Osteoblast (primary cell): Measurements from ENCODE around the gene CPED1. TPM values are rescaled to one million over a fixed set of nuclear protein-coding genes. Genes with fewer than 3 reads are reported as not detected.

Experiments used
- DNase-seq: peaks from one replicate; pipeline ENCODE4 v3.0.0; 2011; ENCODE audit warnings: low spot score, mixed read lengths; ENCODE audit not compliant: insufficient read length; ENCODE audit errors: missing footprints
- H2AFZ ChIP-seq: 2 replicates; pipeline ENCODE4 v1.6.0; 2011; ENCODE audit warnings: mild to moderate bottlenecking, low read length
- H3K27ac ChIP-seq: 2 replicates; pipeline ENCODE4 v1.5.1; 2011; ENCODE audit warnings: mild to moderate bottlenecking, low read depth, low read length, moderate library complexity
- H3K27me3 ChIP-seq: 2 replicates; pipeline ENCODE4 v1.6.0; 2012; ENCODE audit warnings: mild to moderate bottlenecking, control low read depth, inconsistent platforms, low read length, moderate library complexity; ENCODE audit not compliant: insufficient read depth
- H3K36me3 ChIP-seq: 2 replicates; pipeline ENCODE4 v1.5.1; 2011; ENCODE audit warnings: mild to moderate bottlenecking, low read length, control low read depth, moderate library complexity; ENCODE audit not compliant: insufficient read depth
- H3K4me1 ChIP-seq: 2 replicates; pipeline ENCODE4 v1.5.1; 2011; ENCODE audit warnings: mild to moderate bottlenecking, low read length, control low read depth, moderate library complexity; ENCODE audit not compliant: insufficient read depth
- H3K4me2 ChIP-seq: 2 replicates; pipeline ENCODE4 v1.6.0; 2011; ENCODE audit warnings: mild to moderate bottlenecking, low read length; ENCODE audit not compliant: insufficient read depth
- H3K4me3 ChIP-seq: fragments of 200-600 bp; sonication (generic); 3 replicates; pipeline ENCODE4 v1.5.1; 2012; ENCODE audit warnings: mild to moderate bottlenecking, low read length, inconsistent platforms; ENCODE audit not compliant: insufficient read depth
- H3K79me2 ChIP-seq: 2 replicates; pipeline ENCODE4 v1.6.0; 2012; ENCODE audit warnings: mild to moderate bottlenecking, low read length, control low read depth, inconsistent platforms; ENCODE audit not compliant: insufficient read depth
- H3K9me3 ChIP-seq: 2 replicates; pipeline ENCODE4 v1.5.1; 2011; ENCODE audit warnings: low read depth, low read length, control low read depth
- H4K20me1 ChIP-seq: 2 replicates; pipeline ENCODE4 v1.6.0; 2012; ENCODE audit warnings: mild to moderate bottlenecking, low read length, control low read depth; ENCODE audit not compliant: insufficient read depth
- CTCF ChIP-seq: IDR thresholded peaks from 2 replicates; pipeline ENCODE4 v1.5.1; 2011; ENCODE audit warnings: mild to moderate bottlenecking, low read depth, low read length, moderate library complexity; ENCODE audit errors: extremely low read depth
- total RNA-seq: library from RNA; depleted of rRNA; stranded (reverse); fragments of >200 nt; gene quantifications from 2 replicates; pipeline ENCODE4 v1.2.3, GENCODE V29; 2012

Gene CPED1
- total RNA-seq, 1 donor = 30.8 TPM

- Histone ChIP-seq H3K79me2 (no peaks in the 10 kb centered on the region), H2AFZ (no peak overlapping the region), H3K4me2 (no peak overlapping the region), H3K9me3 (no peaks in the 10 kb centered on the region), H3K27ac (no peak overlapping the region), H4K20me1 (no peaks in the 10 kb centered on the region), H3K4me3 (no peak overlapping the region), H3K27me3 (no peaks in the 10 kb centered on the region), H3K4me1 (no peaks in the 10 kb centered on the region), H3K36me3 (no peaks in the 10 kb centered on the region)
- no peak for DNase-seq
- TF ChIP-seq CTCF = no peak
Measured at GRCh38 chr7:121266307-121266894, 277.9 kb downstream of the CPED1 start.

GRCh38 chr7:121267612-121268011, 279.1 kb downstream of the CPED1 start:
- Histone ChIP-seq H3K79me2 (no peaks in the 10 kb centered on the region), H3K36me3 (no peaks in the 10 kb centered on the region), H3K27ac (no peak overlapping the region), H3K4me1 (no peaks in the 10 kb centered on the region), H2AFZ (no peak overlapping the region), H4K20me1 (no peaks in the 10 kb centered on the region), H3K9me3 (no peaks in the 10 kb centered on the region), H3K4me2 (no peak overlapping the region), H3K27me3 (no peaks in the 10 kb centered on the region), H3K4me3 (no peak overlapping the region)
- no peak for DNase-seq
- TF ChIP-seq CTCF = no peak

- Histone ChIP-seq H3K36me3 (no peaks in the 10 kb centered on the region), H4K20me1 (no peaks in the 10 kb centered on the region), H3K27me3 (no peaks in the 10 kb centered on the region), H3K4me3 (no peak overlapping the region), H3K79me2 (no peaks in the 10 kb centered on the region), H3K4me2 (no peak overlapping the region), H3K9me3 (no peaks in the 10 kb centered on the region), H2AFZ (no peak overlapping the region), H3K27ac (no peak overlapping the region), H3K4me1 (no peaks in the 10 kb centered on the region)
- DNase-seq = no peak
- TF ChIP-seq CTCF = no peak
Measured at GRCh38 chr7:121269798-121270197, 281.3 kb downstream of the CPED1 start.

- Histone ChIP-seq H2AFZ (no peak overlapping the region), H3K27me3 (no peaks in the 10 kb centered on the region), H3K9me3 (no peaks in the 10 kb centered on the region), H4K20me1 (no peaks in the 10 kb centered on the region), H3K4me2 (no peak overlapping the region), H3K79me2 (no peaks in the 10 kb centered on the region), H3K36me3 (no peaks in the 10 kb centered on the region), H3K27ac (no peak overlapping the region), H3K4me3 (no peak overlapping the region), H3K4me1 (no peaks in the 10 kb centered on the region)
- TF ChIP-seq CTCF = no peak
- DNase-seq = peak; percentile 42
Measured at GRCh38 chr7:121271098-121271497, 282.6 kb downstream of the CPED1 start.
